Ovary (tissue), 9 donors: ENCODE results near the gene THRB. TPM values are rescaled to one million over a fixed set of nuclear protein-coding genes. Genes with fewer than 3 reads are reported as not detected.

Experiments
- DNase-seq, 5 donors: peaks; one replicate each; pipeline ENCODE4 v3.0.0-alpha.2; 2019 to 2020
- H3K27ac ChIP-seq, 2 donors: fragments of 200-600 bp; one replicate each; pipeline versions ENCODE4 v1.5.1 to v1.8.0; 2019 to 2022
- H3K27me3 ChIP-seq: fragments of 200-600 bp; one replicate; pipeline ENCODE4 v1.8.0; 2022
- H3K36me3 ChIP-seq: fragments of 200-600 bp; sonication (generic); one replicate; pipeline ENCODE4 v1.5.1; 2019
- H3K4me1 ChIP-seq: one replicate; pipeline ENCODE4 v1.8.1; 2013; ENCODE audit warnings: mild to moderate bottlenecking, moderate library complexity; ENCODE audit not compliant: insufficient read depth
- H3K4me3 ChIP-seq: fragments of 200-600 bp; sonication (generic); one replicate; pipeline ENCODE4 v1.5.1; 2017
- H3K9me3 ChIP-seq, 2 donors: fragments of 200-600 bp in 1 of 2; sonication (generic) in 1 of 2; one replicate each; pipeline versions ENCODE4 v1.5.1 to v1.8.1; 2013 to 2019; ENCODE audit warnings: mild to moderate bottlenecking in 1 of 2, moderate library complexity in 1 of 2
- EP300 ChIP-seq: sonication (generic); formaldehyde crosslinking; IDR thresholded peaks from one replicate; pipeline ENCODE4 v1.6.1; 2017; ENCODE audit warnings: antibody characterized with exemption
- POLR2A ChIP-seq: fragments of 450-650 bp; IDR thresholded peaks from one replicate; pipeline ENCODE4 v1.6.1; 2017; ENCODE audit warnings: antibody characterized with exemption, mild to moderate bottlenecking, moderate library complexity
- WGBS, 3 donors: extraction: QIAGEN DNeasy Blood & Tissue Kit in 1 of 3; methylation state at CpG; one replicate each; pipeline versions ENCODE4 v1.1.5 to v1.1.7; 2013 to 2017; 5-methylcytosine and 5-hydroxymethylcytosine counted together
- intact Hi-C, 4 donors: fragments of 100-400 bp; cut with DNase I; formaldehyde crosslinking; loops; one replicate each; pipeline versions ENCODE4 v1.11.0 to v1.15.1; 2022 to 2023
- polyA plus RNA-seq, 2 donors: library from polyadenylated mRNA; stranded (reverse); fragments of 200-250 nt in 1 of 2; fragments of 350-450 nt in 1 of 2; fragmentation: Illumina TruSeq in 1 of 2; extraction: RNeasy Lipid Tissue Mini Kit (QIAGEN cat#74804) in 1 of 2; gene quantifications; one replicate each; pipeline ENCODE4 v1.2.3, GENCODE V29; 2013 to 2014
- total RNA-seq, 7 donors: library from RNA; depleted of rRNA in 2 of 7; stranded (reverse); fragments of >200 nt in 2 of 7; fragmentation: NEBNext Ultra II Directional in 3 of 7; extraction: Animal tissue kit (Norgen Biotek cat#: 25700) in 3 of 7; gene quantifications; one replicate each; pipeline versions ENCODE4 v1.1.0 to v1.2.4, GENCODE V29; 2016 to 2023
- TF ChIP-seq, protein P1 (sequence below), 3 donors: fragments of 450-650 bp in 2 of 3; fragments of 200-600 bp in 1 of 3; IDR thresholded peaks; one replicate each; pipeline versions ENCODE4 v1.5.1 to v1.8.0; 2016 to 2022; ENCODE audit warnings: antibody characterized with exemption in 3 of 3, mild to moderate bottlenecking in 1 of 3
- donor health status: DM: no; HTN: no; CAD: no; lungs with moderate emphysema.
- donor health status: DM: no; HTN: no; CAD: no.
- donor health status: Bipolar disorder and iron deficiency.
- donor health status: DM: yes; HTN: yes; CAD: no.
- donor health status: DM: no; HTN: no; CAD: no.
- donor health status: DM: yes; HTN: yes; CAD: no.

Gene THRB
- total and polyA plus RNA-seq, 9 donors = 0.91 to 6.5 (median 3.2) TPM

DNA sequence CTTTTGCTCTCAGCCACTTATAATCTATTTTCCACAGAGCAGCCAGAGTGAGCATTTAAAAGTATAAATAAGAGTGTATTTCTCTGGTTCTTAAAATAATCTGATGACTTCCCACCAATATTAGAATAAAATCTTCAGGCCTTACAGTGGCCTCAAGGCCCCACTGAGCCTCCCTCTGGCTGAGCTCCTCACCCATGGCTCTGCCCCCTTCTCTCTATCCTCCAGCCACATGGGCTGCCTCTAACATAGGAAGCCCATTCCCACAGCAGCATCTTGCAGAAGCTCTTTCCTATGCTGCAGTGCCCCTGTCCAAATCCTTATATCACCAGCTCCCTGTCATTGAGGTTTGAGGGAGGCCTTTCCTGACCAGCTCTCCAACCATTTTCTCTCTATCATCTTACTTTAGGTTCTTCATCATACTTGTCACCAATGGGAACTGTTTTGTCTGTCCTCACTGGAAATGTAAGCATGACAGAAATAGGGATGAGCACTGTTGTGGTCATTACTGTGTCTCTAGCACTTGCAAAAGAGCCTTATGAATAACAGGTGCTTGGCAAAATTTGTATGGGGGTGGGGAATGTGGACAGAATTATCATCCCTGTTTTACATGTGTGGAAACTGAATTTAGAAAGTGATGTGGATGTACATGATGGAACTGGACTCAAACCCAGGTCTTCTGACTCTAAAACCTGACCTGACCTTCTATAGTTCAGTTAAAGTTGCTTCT is 299.0 kb downstream of the THRB start:
- TF ChIP-seq POLR2A (no peak), EP300 (no peak)
- TF ChIP-seq, protein P1, sequence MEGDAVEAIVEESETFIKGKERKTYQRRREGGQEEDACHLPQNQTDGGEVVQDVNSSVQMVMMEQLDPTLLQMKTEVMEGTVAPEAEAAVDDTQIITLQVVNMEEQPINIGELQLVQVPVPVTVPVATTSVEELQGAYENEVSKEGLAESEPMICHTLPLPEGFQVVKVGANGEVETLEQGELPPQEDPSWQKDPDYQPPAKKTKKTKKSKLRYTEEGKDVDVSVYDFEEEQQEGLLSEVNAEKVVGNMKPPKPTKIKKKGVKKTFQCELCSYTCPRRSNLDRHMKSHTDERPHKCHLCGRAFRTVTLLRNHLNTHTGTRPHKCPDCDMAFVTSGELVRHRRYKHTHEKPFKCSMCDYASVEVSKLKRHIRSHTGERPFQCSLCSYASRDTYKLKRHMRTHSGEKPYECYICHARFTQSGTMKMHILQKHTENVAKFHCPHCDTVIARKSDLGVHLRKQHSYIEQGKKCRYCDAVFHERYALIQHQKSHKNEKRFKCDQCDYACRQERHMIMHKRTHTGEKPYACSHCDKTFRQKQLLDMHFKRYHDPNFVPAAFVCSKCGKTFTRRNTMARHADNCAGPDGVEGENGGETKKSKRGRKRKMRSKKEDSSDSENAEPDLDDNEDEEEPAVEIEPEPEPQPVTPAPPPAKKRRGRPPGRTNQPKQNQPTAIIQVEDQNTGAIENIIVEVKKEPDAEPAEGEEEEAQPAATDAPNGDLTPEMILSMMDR (IDR thresholded peaks at IDR 0.05) = no peak
- Histone ChIP-seq H3K9me3 (no peaks in the 10 kb centered on the region), H3K27ac (no peak overlapping the region), H3K27me3 (no peaks in the 10 kb centered on the region), H3K4me3 (no peak overlapping the region), H3K36me3 (no peaks in the 10 kb centered on the region), H3K4me1 (no peaks in the 10 kb centered on the region)
- intact Hi-C loops = no loop called here
- DNase-seq = no peak

DNA sequence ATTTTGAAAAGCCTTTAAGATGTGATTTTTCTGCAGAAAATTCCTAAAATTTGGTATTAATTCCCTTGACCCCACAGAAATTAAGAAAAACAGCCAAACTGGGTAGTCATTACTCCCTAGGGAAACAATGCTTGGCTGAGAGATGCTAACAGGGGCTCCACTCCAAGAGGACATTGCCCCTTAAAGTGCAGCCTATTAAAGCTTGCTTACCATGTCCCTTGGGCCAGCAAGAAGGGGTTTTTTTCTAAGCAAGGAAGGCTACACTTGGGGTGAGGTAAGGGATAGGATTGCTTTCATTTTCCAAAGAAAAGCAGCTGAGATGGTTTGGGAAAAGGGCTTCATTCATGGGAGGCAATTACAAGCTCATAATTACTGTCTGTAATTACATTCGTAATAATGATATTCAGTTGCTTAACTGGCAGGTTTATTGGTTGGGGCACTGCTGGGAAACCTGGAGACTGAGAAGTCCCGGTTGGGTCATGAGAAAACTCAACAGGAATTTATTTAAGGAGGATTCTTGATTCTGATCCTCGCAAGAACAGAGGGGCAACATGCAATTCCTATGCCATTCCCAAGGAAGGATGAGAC is 302.1 kb downstream of the THRB start:
- Histone ChIP-seq H3K4me3 (no peak overlapping the region), H3K36me3 (no peaks in the 10 kb centered on the region), H3K9me3 (no peaks in the 10 kb centered on the region), H3K27me3 (no peaks in the 10 kb centered on the region), H3K4me1 (no peaks in the 10 kb centered on the region), H3K27ac (no peak overlapping the region)
- no peak for DNase-seq
- 82 to 95% (median 87%) methylated on average over 3 of the region's 3 CpGs for WGBS, 3 donors
- intact Hi-C loops = no loop called here
- TF ChIP-seq, protein P1 (IDR thresholded peaks at IDR 0.05) = no peak
- TF ChIP-seq EP300 (no peak), POLR2A (no peak)

- intact Hi-C loops = no loop called here
- TF ChIP-seq POLR2A (no peak), EP300 (no peak)
- TF ChIP-seq, protein P1 (IDR thresholded peaks at IDR 0.05) = no peak
- no peak overlapping the region for H3K4me3 ChIP-seq
- H3K36me3 ChIP-seq = no peaks in the 10 kb centered on the region
- no peaks in the 10 kb centered on the region for H3K27me3 ChIP-seq
- no peaks in the 10 kb centered on the region for H3K9me3 ChIP-seq
- 75 to 80% (median 79%) methylated on average over 4 of the region's 4 CpGs for WGBS, 3 donors
- H3K27ac ChIP-seq = no peak overlapping the region
- no peaks in the 10 kb centered on the region for H3K4me1 ChIP-seq
- no peak for DNase-seq
Measured at GRCh38 chr3:24191801-24192403, 302.7 kb downstream of the THRB start.

DNA sequence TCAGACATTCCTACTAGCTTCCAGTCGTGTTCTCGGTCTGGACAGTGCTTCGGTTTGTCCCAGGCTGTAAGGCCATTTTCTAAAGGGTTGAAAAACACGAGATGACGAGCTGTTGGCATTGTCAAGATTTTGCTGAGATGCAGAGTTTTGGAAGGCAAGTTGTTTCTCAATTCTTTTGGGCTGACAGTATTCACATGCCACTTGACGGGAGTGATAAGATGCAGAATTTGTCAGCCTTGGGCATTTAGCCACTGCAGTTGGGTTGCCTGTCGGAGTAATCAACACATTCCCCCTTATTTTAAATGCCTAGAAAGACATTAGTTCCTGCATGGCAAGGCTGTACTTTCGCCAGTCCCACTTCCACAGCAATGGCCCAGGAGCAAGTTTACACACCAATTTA is 304.4 kb downstream of the THRB start:
- intact Hi-C loops = no loop called here
- TF ChIP-seq POLR2A (no peak), EP300 (no peak)
- TF ChIP-seq, protein P1 (IDR thresholded peaks at IDR 0.05) = no peak
- 96 to 97% (median 96%) methylated on average over 8 of the region's 8 CpGs for WGBS, 3 donors
- DNase-seq = no peak
- Histone ChIP-seq H3K4me3 (no peak overlapping the region), H3K9me3 (no peaks in the 10 kb centered on the region), H3K36me3 (no peaks in the 10 kb centered on the region), H3K4me1 (no peaks in the 10 kb centered on the region), H3K27ac (no peak overlapping the region), H3K27me3 (no peaks in the 10 kb centered on the region)
